ENCODE data around the gene TAX1BP1. TPM values are rescaled to one million over a fixed set of nuclear protein-coding genes. Genes with fewer than 3 reads are reported as not detected.
A peak's percentile ranks its signal among the peaks of the same experiment; 100 is the strongest.
"Not testable (repeated sequence)": the region's sequence is repeated elsewhere in the genome, so short reads cannot be mapped to it uniquely, and the experiment has no call there.

TAX1BP1 gene
- total RNA-seq, 2 experiments from 2014 or later: 72.5 to 74.8 TPM

DNA sequence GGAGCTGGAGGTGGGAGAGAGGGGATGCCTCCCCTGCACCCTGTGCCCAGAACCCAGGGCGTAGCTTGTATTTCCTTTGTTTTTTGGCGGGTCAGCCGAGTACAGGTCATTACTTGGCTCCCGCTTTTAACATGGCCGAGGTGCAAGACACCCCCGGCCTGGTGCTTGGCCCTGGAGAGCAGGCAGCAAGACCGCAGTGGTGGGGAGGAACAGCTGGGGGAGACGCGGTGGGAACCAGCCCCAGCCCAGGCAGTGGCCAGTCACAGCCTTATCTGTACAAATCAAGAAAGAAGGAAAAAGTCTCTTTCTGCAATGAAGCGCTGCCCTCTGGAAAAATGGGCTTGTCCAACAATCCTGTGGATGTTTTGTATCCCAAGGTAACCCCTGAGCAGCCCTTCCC is 99.1 kb downstream of the TAX1BP1 start:
- Mint-ChIP-seq H3K9me3 (no peaks in the 10 kb centered on the region), H3K27ac (no peak overlapping the region), H3K4me1 (peaks cover 11% of the 10 kb centered on the region), H3K27me3 (no peaks in the 10 kb centered on the region), H3K36me3 (peaks cover 10% of the 10 kb centered on the region), H3K4me3 (no peak overlapping the region)
- no peak for DNase-seq

DNA sequence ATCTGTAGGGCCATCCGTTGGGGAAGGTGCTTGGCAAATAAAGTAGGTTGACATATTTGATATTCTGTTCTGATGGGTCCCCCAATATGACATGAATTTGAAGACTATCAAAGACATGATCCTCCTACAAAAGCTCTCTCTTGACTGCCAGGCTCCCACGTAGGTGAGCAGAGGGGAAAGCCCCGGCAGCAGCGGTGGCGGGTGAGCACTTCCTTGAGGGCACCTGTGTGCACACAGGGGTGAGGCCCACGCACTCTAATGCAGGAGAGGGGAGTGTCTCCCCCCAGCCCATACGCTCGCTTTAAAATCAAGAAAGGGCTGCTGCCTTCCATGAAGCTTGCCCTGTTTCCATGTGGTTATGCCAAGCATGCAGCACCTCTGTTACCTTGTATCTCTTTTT is 100.4 kb downstream of the TAX1BP1 start:
- H3K4me1 Mint-ChIP-seq: peaks cover 11% of the 10 kb centered on the region
- no peak overlapping the region for H3K4me3 Mint-ChIP-seq
- no peaks in the 10 kb centered on the region for H3K9me3 Mint-ChIP-seq
- peak overlapping the region; percentile 52 for H3K27ac Mint-ChIP-seq
- H3K27me3 Mint-ChIP-seq: no peaks in the 10 kb centered on the region
- H3K36me3 Mint-ChIP-seq: peaks cover 10% of the 10 kb centered on the region
- DNase-seq: peak; percentile 35

DNA sequence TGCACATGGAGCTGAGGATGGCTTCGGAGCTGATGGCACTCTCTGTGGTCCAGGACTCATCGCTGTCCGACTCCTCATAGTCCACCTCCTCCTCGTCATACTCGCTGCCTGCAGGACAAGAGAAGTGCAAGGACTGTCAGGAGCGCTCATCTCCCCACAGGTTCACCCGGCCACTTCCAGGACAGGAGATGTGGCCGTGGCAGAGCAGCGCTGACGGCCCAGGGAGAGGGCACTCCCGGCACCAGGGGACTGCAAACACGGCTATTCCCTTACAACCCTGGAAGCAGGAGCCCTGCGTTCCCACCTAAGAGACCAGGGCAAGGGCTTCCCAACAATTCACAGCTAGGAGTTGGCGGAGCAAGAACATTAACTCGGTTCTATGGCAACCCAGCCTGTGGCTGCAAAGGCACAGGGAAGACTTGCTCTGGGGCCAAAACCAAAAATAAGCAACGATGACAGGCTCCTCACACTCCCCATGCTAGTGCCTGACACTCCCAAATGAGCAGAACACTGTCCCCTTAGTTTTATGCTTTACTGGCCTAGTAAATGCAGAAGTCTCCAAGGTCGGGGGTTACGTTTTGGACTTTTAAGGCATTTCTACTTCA is 100.9 kb downstream of the TAX1BP1 start:
- Mint-ChIP-seq H3K4me1 (peaks cover 11% of the 10 kb centered on the region), H3K9me3 (no peaks in the 10 kb centered on the region), H3K27me3 (no peaks in the 10 kb centered on the region), H3K36me3 (peaks cover 10% of the 10 kb centered on the region), H3K4me3 (no peak overlapping the region), H3K27ac (no peak overlapping the region)
- no peak for DNase-seq

DNA sequence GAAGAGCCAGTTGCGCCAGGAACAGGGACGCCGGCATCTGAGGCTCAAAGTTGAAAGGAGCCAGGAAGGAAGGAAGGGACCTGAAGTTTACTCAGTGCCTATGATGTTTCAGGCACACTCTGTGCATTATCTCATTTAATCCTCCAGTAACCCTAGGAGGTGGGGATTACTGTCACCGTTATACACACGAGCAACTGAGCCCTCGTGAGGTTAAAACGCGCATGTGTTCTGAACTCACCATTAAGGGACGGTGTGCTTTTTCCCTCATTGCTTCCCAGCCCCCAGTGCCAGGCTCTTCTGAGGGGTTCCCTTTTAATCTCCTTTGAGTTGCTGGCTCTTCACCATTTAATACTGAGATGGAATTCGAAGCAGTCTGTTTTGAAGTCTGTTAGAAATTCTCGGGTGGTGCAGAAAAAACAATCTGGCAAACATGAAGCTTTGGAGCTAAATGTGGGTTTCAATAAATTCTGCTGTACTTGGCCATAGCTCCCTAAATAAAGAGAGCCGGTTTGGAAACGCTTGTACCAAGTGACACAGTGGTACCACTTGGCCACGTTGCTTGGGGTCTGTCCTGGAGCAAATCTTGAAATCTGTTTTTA is 102.2 kb downstream of the TAX1BP1 start:
- H3K9me3 Mint-ChIP-seq: no peaks in the 10 kb centered on the region
- DNase-seq: no peak
- peaks cover 7% of the 10 kb centered on the region for H3K36me3 Mint-ChIP-seq
- no peak overlapping the region for H3K4me3 Mint-ChIP-seq
- H3K4me1 Mint-ChIP-seq: peaks cover 11% of the 10 kb centered on the region
- H3K27ac Mint-ChIP-seq: no peak overlapping the region
- no peaks in the 10 kb centered on the region for H3K27me3 Mint-ChIP-seq

DNA sequence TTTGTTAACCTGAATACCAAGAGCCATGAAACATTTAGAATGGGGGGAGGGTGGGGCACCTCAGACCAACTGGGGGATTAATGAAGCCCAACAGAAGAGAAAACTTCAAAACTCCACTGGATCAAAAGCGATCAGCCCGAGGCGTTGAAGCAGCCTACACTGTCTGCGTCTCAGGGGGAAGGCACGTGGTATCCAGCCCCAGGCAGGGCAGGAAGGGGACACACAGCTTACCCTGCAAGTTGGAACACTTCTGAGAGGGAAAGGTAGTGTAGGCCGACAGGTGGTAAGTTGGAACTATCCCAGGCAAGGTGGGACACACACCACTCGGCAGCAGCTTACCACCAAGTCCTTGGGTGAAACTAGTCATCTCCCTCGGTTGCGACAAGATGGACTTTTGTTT is 102.9 kb downstream of the TAX1BP1 start:
- H3K4me1 Mint-ChIP-seq: peaks cover 11% of the 10 kb centered on the region
- H3K9me3 Mint-ChIP-seq: no peaks in the 10 kb centered on the region
- no peak overlapping the region for H3K4me3 Mint-ChIP-seq
- H3K27ac Mint-ChIP-seq: no peak overlapping the region
- no peak for DNase-seq
- H3K36me3 Mint-ChIP-seq: peaks cover 7% of the 10 kb centered on the region
- H3K27me3 Mint-ChIP-seq: no peaks in the 10 kb centered on the region

DNA sequence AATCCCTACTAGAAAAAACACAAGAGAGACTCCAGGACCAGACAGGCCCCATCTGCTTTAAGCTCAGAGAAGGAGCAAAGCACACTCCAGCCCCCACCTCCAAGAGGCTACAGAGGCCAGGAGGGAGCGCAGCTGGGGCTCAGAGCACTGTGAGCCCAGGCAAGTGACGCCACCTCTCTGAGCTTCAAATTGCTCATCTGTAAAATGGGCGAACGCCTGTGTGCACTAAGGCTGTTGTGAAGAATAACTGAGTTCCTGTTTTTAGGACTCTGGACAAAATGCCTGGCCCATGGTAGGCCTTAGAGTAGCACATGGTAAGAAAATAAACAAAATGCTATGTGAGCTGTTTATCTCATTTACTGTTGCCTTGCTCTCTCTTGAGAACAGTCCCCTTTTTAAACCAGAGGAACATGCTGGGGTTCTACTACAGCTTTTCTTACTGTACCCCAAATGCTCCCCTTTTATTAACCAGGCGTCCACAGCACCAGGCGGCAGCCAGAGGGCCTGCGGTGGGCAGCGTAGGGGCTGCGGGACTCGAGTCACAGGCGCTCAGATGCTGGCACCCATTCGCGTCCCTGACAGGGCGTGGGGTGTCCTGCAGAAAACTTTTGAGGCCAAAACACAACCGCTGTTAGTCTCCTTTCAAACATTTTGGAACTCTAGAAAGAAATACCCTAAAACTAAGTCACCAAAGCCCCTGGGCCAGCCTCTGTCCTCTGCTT is 103.8 kb downstream of the TAX1BP1 start:
- Mint-ChIP-seq H3K27me3 (no peaks in the 10 kb centered on the region), H3K27ac (no peak overlapping the region), H3K4me3 (no peak overlapping the region), H3K4me1 (peaks cover 9% of the 10 kb centered on the region), H3K36me3 (peaks cover 3% of the 10 kb centered on the region), H3K9me3 (no peaks in the 10 kb centered on the region)
- DNase-seq: no peak

DNA sequence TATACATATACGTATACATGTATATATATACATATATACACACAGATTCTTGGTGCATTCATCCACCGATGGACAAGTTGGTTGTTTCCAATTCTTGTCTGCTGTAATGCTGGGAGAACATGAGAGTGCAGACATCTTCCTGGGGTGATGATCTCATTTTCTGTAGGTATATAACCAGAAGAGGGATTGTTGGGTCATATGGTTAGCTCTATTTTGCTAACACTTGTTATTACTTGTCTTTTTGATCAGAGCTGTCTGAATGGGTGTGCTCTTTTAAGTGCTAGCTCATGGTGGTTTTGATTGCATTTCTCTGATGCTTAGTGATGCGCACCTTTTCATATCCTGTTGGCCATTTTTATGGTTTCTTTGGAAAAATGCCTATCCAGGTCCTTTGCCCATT is 106.4 kb downstream of the TAX1BP1 start:
- no peaks in the 10 kb centered on the region for H3K27me3 Mint-ChIP-seq
- no peaks in the 10 kb centered on the region for H3K9me3 Mint-ChIP-seq
- no peak overlapping the region for H3K4me3 Mint-ChIP-seq
- no peak for DNase-seq
- no peaks in the 10 kb centered on the region for H3K4me1 Mint-ChIP-seq
- H3K36me3 Mint-ChIP-seq: no peaks in the 10 kb centered on the region
- H3K27ac Mint-ChIP-seq: no peak overlapping the region

DNA sequence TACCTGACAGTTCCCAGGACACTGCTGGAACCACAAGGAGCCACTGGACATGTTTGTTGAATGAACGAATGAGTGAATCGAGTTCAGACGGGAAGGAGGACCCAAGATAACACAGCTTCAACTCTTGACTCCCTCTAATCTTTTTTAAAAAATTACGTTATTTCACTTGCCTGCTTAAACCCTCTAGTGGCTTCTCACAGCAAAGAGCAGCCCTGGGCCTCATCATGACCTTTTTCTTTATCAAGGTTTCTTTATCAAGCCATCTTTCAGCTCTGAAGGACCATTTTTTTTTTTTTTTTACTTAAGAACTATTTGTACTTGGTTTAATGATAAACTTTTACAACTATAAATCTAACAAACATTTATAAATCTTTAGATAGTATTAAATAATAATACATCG is 110.6 kb downstream of the TAX1BP1 start:
- H3K27ac Mint-ChIP-seq: no peak overlapping the region
- no peaks in the 10 kb centered on the region for H3K4me1 Mint-ChIP-seq
- no peak for DNase-seq
- H3K27me3 Mint-ChIP-seq: no peaks in the 10 kb centered on the region
- peaks cover 4% of the 10 kb centered on the region for H3K9me3 Mint-ChIP-seq
- no peak overlapping the region for H3K4me3 Mint-ChIP-seq
- peaks cover 9% of the 10 kb centered on the region for H3K36me3 Mint-ChIP-seq

DNA sequence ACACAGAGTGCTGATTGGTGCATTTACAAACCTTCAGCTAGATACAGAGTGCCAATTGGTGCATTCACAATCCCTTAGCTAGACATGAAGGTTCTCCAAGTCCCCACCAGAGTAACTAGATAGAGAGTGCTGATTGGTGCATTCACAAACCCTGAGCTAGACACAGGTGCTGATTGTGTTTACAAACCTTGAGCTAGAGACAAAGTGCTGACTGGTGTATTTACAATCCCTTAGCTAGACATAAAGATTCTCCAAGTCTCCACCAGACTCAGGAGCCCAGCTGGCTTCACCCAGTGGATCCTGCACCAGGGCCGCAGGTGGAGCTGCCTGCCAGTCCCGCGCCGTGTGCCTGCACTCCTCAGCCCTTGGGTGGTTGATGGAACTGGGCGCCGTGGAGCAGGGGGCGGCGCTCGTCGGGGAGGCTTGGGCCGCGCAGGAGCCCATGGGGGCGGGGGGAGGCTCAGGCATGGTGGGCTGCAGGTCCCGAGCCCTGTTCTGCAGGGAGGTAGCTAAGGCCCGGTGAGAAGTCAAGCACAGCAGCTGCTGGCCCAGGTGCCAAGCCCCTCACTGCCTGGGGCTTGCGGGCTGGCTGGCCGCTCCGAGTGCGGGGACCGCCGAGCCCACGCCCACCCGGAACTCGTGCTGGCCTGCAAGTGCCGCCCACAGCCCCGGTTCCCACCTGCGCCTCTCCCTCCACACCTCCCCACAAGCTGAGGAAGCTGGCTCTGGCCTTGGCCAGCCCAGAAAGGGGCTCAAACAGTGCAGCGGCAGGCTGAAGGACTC is 116.9 kb downstream of the TAX1BP1 start:
- H3K27me3 Mint-ChIP-seq, H3K9me3 Mint-ChIP-seq, H3K27ac Mint-ChIP-seq, H3K4me1 Mint-ChIP-seq, DNase-seq, H3K4me3 Mint-ChIP-seq: not testable (repeated sequence)
- peaks cover 29% of the 10 kb centered on the region for H3K36me3 Mint-ChIP-seq

DNA sequence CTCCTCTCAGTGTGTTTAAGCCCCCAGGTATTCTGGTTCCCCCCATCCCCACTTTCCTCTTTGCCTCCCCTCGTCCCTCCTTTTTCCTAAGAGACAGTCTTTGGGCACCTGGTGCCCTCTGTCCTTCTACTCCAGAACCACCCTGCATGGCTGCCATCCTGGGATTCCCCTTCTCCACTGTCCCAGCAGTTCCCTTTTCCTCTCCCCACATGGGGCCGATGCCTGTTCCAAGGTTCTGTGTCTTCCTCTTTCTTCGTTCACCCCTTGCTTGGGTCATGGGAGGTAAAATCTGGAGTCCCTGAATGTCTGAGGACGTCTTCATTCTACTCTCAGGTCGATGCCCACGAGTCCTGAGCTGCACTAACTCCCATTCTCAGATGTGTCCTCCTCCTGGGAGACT is 120.8 kb downstream of the TAX1BP1 start:
- H3K4me1 Mint-ChIP-seq: no peaks in the 10 kb centered on the region
- H3K27me3 Mint-ChIP-seq: no peaks in the 10 kb centered on the region

DNA sequence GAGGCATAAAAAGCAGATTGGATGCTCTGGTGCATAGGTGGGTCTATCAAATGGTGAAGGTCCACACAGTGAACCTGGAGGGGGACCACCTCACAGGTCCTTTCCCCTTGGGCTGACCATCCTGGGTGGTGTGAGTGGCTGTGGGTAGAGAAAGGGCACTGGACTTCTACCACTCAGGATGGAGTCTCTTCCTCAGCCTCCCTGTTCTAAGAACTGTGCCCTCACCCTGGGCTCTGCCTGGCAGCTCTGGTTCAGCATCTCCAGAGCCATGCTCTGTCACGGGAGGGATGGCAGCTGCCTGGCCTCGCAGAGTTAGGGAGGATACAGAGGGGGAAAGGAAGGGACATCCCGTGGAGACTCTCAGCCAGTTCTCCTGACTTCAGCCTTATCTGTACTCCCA is 121.8 kb downstream of the TAX1BP1 start:
- H3K9me3 Mint-ChIP-seq: peaks cover 4% of the 10 kb centered on the region
- DNase-seq: no peak
- no peak overlapping the region for H3K4me3 Mint-ChIP-seq
- H3K27me3 Mint-ChIP-seq: no peaks in the 10 kb centered on the region
- no peaks in the 10 kb centered on the region for H3K4me1 Mint-ChIP-seq
- no peak overlapping the region for H3K27ac Mint-ChIP-seq
- peaks cover 12% of the 10 kb centered on the region for H3K36me3 Mint-ChIP-seq

More for the DNA sequence above, 120.8 kb downstream of the TAX1BP1 start:
- Mint-ChIP-seq H3K4me3 (no peak overlapping the region), H3K36me3 (peaks cover 20% of the 10 kb centered on the region), H3K27ac (no peak overlapping the region), H3K9me3 (peaks cover 4% of the 10 kb centered on the region)
- no peak for DNase-seq

DNA sequence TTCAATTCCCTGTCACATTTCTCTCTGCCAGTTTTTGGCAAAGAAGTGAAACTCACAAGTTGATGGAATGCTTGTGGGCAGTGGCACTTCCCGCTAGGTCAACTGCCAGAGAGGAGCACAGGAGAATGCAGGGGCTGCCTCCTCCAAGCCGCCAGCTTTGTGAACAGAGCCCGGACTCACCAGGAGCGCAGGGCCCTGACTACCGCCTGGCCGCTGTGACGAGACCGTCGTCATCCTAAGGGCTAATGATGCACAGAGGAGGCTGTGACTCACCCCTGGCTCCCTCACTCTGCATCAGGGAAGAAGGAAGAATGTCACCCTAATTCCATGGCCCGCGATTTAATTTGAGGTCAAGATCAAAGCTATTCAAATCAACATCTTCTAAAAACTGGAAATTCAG is 123.9 kb downstream of the TAX1BP1 start:
- Mint-ChIP-seq H3K27me3 (no peaks in the 10 kb centered on the region), H3K27ac (no peak overlapping the region), H3K36me3 (peaks cover 1% of the 10 kb centered on the region), H3K4me1 (no peaks in the 10 kb centered on the region), H3K9me3 (no peaks in the 10 kb centered on the region), H3K4me3 (no peak overlapping the region)
- no peak for DNase-seq

DNA sequence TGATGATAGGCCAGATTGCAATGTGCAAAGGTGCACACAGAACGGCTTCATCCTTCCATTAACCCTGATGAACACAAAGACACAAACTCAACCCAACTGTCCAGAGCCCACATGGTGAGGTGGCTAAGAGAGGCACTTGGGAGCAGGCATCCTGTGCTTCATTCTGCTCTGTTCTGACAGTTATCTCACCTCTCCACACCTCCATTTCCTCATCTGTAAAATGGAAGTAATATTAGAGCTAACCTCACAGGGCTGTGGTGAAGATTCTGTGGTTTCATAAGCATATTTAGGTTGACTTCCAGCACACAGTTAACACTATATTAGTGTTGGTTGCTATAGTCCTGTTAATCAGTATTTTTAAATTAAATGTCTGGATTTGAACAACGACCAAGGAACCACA is 126.3 kb downstream of the TAX1BP1 start:
- DNase-seq: no peak
- H3K9me3 Mint-ChIP-seq: no peaks in the 10 kb centered on the region
- H3K27me3 Mint-ChIP-seq: no peaks in the 10 kb centered on the region
- no peak overlapping the region for H3K27ac Mint-ChIP-seq
- no peaks in the 10 kb centered on the region for H3K4me1 Mint-ChIP-seq
- no peaks in the 10 kb centered on the region for H3K36me3 Mint-ChIP-seq
- H3K4me3 Mint-ChIP-seq: no peak overlapping the region

DNA sequence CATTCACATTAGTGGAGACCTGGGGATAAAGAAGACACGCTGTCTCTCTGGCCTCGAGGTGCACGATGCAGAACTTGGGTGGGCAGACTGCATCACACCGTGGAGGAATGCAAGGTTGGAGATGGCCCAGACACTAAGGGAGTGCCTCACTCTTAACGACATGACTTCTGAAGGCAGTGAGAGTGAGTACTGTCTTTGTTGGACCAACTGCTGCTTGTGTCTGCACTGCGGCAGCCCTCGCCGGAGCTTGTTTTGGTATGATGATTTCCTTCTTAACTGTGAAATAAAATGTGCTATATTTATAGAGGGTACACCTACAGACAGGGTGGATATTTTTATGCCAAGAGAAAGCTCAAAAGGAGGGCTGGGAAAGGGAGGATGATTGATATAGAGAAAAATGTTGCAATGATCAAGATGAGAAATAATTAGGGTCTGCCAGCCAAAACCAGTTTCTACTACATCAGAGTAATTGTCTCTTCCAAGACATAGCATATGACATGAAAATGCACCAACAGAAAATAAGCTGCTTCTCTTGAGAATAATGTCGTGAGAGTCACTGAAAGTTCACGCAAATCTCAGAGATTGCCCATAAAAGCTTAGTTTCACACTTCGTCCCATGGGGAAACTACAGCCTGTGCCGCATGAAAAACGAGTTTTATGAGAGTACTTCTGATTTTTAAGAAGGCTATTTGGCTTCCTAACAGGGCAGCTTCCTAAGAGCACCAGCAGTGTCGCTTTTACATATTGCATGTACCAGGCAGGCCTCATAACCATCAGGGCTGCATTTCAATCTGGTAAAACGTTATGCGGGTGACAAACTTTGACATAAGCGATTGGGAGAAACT is 127.1 kb downstream of the TAX1BP1 start:
- H3K9me3 Mint-ChIP-seq: no peaks in the 10 kb centered on the region
- H3K4me1 Mint-ChIP-seq: no peaks in the 10 kb centered on the region
- H3K27me3 Mint-ChIP-seq: no peaks in the 10 kb centered on the region
- H3K27ac Mint-ChIP-seq: no peak overlapping the region
- H3K36me3 Mint-ChIP-seq: no peaks in the 10 kb centered on the region
- no peak overlapping the region for H3K4me3 Mint-ChIP-seq
- DNase-seq: no peak
